ENCODE results near the gene SHC3.
"Not testable (repeated sequence)": the region's sequence is repeated elsewhere in the genome, so short reads cannot be mapped to it uniquely, and the experiment has no call there.

SHC3 gene

GRCh38 chr9:89177944-89178829, at the start of gene SHC3:
Gene SHC3 (minus strand): TSS chr9:89178818. CDS start chr9:89178460, 358 bp downstream.
- DNase-seq (ENCODE audit: low read depth in 2 of 2), result no peak

GRCh38 chr9:89225991-89226471, 47.4 kb upstream of the SHC3 start:
- DNase-seq (ENCODE audit: low read depth in 2 of 2), result no peak

DNA sequence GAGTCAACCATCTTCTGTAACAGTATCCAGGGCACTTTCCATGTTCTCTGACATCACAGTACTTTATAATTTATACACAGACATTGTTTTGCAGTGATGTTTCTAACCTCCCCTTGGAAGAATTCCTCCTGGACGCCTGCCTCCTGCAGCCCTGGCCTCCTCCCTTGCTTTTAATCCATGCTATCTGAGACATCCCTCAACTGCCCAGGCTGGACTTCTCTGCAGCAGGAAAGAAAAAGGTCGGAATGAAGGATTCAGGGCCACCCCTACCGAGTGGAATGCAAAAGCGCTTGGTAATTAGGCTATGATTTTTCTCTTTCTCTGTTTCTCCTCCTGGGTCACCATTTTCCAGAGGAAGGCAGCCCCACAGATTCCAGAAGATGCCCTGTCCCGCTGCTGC, 47.0 kb upstream of the SHC3 start:
- no peak for DNase-seq (ENCODE audit: low read depth in 2 of 2)

GRCh38 chr9:89225036-89225435, 46.4 kb upstream of the SHC3 start:
- DNase-seq (ENCODE audit: low read depth in 2 of 2), result no peak

DNA sequence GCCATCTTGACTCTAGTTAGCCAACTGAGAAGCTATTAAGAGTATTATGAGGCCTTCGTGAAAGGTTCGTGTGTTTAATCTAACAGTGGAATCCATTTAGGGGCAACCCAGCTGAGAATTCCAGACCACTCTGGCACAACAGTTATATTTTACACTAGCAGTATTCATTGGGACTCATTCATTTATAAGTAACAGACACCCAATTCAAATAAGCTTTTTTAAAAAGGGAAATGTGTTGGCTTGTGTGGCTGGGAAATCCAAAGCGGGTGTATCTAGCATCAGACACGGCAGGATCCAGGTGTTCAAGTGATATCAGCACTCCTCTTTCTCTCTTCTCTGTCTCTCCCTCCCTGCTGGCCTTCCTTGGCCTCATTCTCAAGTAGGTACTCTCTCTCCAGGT, 46.0 kb upstream of the SHC3 start:
- DNase-seq (ENCODE audit: low read depth in 2 of 2), result no peak

DNA sequence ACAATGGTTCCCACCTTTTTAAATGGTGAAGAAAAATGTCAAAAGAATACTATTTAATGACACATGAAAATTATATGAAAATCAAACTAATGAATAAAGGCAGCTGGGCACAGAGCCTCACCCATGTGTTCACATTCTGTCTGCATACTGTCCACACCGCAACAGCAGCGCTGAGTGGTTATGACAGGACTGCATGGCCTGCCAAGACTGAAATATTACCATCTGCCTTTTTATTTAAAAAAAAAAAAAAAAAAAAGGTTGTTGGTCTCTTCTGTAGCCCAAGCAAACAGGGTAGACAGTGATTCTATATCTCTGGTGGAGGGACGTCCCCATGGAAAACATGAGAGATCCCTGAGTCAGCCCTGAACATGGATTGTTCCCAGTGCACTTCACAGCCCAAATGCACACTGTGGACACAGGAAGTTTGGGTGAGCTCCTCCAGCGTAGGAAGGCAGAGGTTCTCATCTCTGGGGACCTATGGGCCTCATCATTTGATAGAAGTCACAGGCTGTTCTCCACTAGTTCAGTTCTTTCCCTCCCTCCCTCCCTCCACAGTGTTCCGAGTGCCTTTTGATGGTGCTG, 44.9 kb upstream of the SHC3 start:
- DNase-seq (ENCODE audit: low read depth in 2 of 2), result no peak

- DNase-seq (ENCODE audit: low read depth in 2 of 2), result no peak
These were observed 41.0 kb upstream of the SHC3 start for GRCh38 chr9:89219637-89220036.

GRCh38 chr9:89218040-89218928, 39.7 kb upstream of the SHC3 start:
- DNase-seq (ENCODE audit: low read depth in 2 of 2), result no peak

GRCh38 chr9:89215342-89215741, 36.7 kb upstream of the SHC3 start:
- DNase-seq (ENCODE audit: low read depth in 2 of 2), result no peak

DNA sequence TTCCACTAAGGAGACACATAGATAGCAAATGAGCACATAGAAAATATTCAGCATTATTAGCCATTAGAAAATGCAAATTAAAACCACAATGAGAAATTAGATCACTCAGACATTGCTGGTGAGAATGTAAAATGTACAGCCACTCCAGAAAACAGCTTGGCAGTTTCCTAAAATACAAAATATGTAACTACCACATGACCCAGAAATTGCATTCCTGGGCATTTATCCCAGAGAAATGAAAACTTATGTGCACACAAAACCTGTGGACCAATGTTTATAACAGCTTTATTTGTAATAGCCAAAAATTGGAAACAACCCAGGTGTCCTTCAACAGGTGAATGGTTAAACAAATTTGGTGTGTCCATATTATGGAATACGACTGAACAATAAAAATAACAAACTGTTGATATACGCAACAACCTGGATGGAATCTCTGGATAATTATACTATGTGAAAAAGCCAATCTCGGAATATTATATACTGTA, 34.8 kb upstream of the SHC3 start:
- no peak for DNase-seq (ENCODE audit: low read depth in 2 of 2)

DNA sequence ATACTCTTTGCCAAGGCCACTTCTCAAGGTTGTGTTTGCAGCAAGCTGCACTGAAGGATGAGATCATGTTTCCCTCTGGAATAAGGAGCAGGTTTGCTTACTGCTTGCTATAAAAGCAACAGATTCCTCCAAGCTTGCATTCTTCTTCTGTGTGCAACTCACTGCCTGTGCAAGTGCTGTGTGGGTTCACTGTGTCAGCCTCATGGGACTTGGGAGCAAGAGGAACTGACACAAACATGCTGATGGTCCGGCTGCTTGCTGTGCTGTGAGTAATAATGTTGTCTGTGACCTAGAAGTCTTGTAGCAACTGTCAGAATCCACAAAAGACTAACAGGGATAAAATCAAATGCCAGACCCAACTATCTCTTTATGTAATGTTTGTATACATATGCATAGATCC, 33.6 kb upstream of the SHC3 start:
- no peak for DNase-seq (ENCODE audit: low read depth in 2 of 2)

DNA sequence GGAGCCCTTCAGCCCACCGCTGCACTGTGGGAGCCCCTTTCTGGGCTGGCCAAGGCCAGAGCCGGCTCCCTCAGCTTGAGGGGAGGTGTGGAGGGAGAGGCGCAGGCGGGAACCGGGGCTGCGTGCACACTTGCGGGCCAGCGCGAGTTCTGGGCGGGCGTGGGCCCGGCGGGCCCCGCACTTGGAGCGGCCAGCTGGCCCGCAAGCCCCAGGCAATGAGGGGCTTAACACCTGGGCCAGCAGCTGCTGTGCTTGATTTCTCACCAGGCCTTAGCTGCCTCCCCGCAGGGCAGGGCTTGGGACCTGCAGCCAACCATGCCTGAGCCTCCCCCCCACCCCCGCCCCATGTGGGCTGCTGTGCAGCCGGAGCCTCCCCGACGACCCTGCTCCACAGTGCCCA, 30.7 kb upstream of the SHC3 start:
- DNase-seq (ENCODE audit: low read depth in 2 of 2), result not testable (repeated sequence)

DNA sequence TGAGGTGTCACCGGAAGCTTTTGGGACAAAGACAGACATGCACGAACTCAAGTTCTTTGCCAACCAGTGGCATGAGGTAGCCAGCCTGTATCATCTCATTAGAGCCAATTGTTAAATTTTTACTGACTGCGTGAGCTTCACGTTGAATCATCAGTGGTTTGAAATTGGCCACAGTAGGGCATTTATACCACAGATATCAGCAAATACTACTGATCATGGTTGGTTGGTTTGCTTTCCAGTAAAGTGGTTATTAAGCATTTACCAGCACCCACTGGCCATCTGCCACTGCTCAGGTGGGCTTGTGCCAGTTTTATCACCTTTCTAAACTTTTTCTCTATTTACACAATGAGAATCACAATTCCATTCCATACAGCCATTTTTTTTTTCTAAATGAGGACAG, 28.4 kb upstream of the SHC3 start:
- no peak for DNase-seq (ENCODE audit: low read depth in 2 of 2)

- DNase-seq (ENCODE audit: low read depth in 2 of 2), result no peak
These were observed 26.2 kb upstream of the SHC3 start for GRCh38 chr9:89204801-89205200.

- no peak for DNase-seq (ENCODE audit: low read depth in 2 of 2)
These were observed 16.6 kb upstream of the SHC3 start for GRCh38 chr9:89195131-89195797.

DNA sequence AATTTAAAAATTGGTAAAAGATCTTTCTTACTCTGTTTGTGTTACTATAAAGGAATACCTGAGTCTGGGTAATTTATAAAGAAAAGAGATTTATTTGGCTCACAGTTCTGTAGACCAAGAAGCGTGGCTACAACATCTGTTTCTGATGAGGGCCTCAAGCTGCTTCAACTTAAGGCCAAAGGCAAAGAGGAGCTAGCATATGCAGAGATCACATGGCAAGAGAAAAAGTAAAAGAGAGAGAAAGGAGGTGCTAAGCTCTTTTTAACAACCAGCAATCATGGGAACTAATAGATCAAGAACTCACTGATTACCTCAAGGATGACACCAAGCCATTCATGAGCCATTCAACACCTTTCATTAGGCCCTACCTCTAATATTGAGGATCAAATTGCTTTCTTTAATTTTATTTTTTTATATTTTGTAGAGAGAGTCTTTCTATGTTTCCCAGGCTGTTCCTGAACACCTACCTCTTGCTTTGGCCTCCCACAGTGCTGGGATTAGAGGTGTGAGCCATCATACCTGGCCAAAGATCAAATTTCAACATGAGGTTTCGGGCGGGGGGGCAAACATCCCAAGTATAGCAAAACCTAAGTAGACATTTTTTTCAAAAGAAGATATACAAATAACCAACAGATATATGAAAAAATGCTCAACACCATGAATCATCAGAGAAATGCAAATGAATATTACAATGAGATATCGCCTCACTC, 16.0 kb upstream of the SHC3 start:
- DNase-seq (ENCODE audit: low read depth in 2 of 2), result no peak

- no peak for DNase-seq (ENCODE audit: low read depth in 2 of 2)
These were observed 12.4 kb upstream of the SHC3 start for GRCh38 chr9:89191004-89191403.

- no peak for DNase-seq (ENCODE audit: low read depth in 2 of 2)
These were observed 10.6 kb upstream of the SHC3 start for GRCh38 chr9:89189215-89189614.

- no peak for DNase-seq (ENCODE audit: low read depth in 2 of 2)
These were observed 9.3 kb upstream of the SHC3 start for GRCh38 chr9:89187950-89188349.

- no peak for DNase-seq (ENCODE audit: low read depth in 2 of 2)
These were observed 8.9 kb upstream of the SHC3 start for GRCh38 chr9:89187541-89187940.

DNA sequence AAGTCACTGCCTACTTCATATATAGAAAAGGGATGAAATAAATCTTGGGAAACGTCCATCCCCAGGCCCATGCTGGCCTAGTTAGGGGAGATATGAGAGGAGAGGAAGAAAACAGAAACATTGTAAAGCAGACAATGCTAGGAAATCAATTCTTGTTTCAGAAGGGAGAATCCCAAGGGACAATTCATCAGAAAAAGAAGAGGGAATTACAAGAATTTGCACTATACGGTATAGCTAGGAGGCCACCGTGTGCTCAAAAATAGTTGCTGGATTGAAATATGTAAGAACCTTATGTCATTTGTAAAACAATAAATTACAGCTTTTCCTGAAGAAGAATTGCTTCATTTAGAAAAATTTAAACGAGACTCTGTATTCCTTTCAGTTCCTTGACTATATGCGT, 8.3 kb upstream of the SHC3 start:
- DNase-seq (ENCODE audit: low read depth in 2 of 2), result no peak

Data from stimulated activated CD4-positive, alpha-beta T cell treated with anti-CD3 and anti-CD28 coated beads, Interleukin-1b, Interleukin-23, amount 100 ng/mL, for 1 hour (primary cell).